Right atrium auricular region (tissue), 2 donors: Measurements from ENCODE around the gene PIP4K2A. TPM values are rescaled to one million over a fixed set of nuclear protein-coding genes. Genes with fewer than 3 reads are reported as not detected.

Source experiments
- DNase-seq: peaks from one replicate; pipeline ENCODE4 v3.0.0-alpha.2; 2019; ENCODE audit warnings: low spot score
- H3K27ac ChIP-seq, 2 donors: fragments of 200-600 bp; sonication (generic); 1 replicate in 1 of 2; 2 replicates in 1 of 2; pipeline ENCODE4 v1.5.1; 2016 to 2019
- H3K27me3 ChIP-seq, 2 donors: fragments of 200-600 bp; sonication (generic); one replicate each; pipeline versions ENCODE4 v1.5.1 to v1.6.0; 2017 to 2019
- H3K36me3 ChIP-seq: fragments of 200-600 bp; sonication (generic); one replicate; pipeline ENCODE4 v1.5.1; 2016
- H3K4me1 ChIP-seq, 2 donors: fragments of 200-600 bp; sonication (generic); one replicate each; pipeline versions ENCODE4 v1.5.1 to v1.6.0; 2017 to 2019
- H3K4me3 ChIP-seq, 2 donors: fragments of 200-600 bp; sonication (generic); 1 replicate in 1 of 2; 2 replicates in 1 of 2; pipeline ENCODE4 v1.5.1; 2017 to 2019; ENCODE audit warnings: mild to moderate bottlenecking in 1 of 2, moderate library complexity in 1 of 2
- H3K9me3 ChIP-seq, 2 donors: fragments of 200-600 bp; sonication (generic); one replicate each; pipeline ENCODE4 v1.5.1; 2019
- CTCF ChIP-seq, 2 donors: fragments of 200-600 bp; sonication (generic); IDR thresholded peaks; one replicate each; pipeline ENCODE4 v1.5.1; 2019; ENCODE audit warnings: antibody characterized with exemption in 2 of 2
- total RNA-seq, 2 donors: library from RNA; depleted of rRNA; stranded (reverse); fragments of >200 nt; gene quantifications; one replicate each; pipeline ENCODE4 v1.1.0, GENCODE V29; 2016

The PIP4K2A gene
- total RNA-seq, 2 donors from 2014 or later, result 12.1 to 18.3 TPM

GRCh38 chr10:22611425-22612115 is 102.8 kb downstream of the PIP4K2A start:
- no peak for TF ChIP-seq CTCF (IDR thresholded peaks at IDR 0.05)
- Histone ChIP-seq H3K4me3 (no peak overlapping the region), H3K9me3 (no peaks in the 10 kb centered on the region), H3K36me3 (no peaks in the 10 kb centered on the region), H3K4me1 (peaks cover 0 to 19% of the 10 kb centered on the region in 2 donors), H3K27me3 (no peaks in the 10 kb centered on the region), H3K27ac (no peak overlapping the region)
- no peak for DNase-seq

- Histone ChIP-seq H3K4me1 (peaks cover 0 to 9% of the 10 kb centered on the region in 2 donors), H3K27me3 (no peaks in the 10 kb centered on the region), H3K4me3 (no peak overlapping the region), H3K27ac (no peak overlapping the region), H3K36me3 (no peaks in the 10 kb centered on the region), H3K9me3 (no peaks in the 10 kb centered on the region)
- DNase-seq, result no peak
- TF ChIP-seq CTCF (IDR thresholded peaks at IDR 0.05), result no peak
Observed at GRCh38 chr10:22610610-22611009, 103.8 kb downstream of the PIP4K2A start.

GRCh38 chr10:22609719-22610465 is 104.5 kb downstream of the PIP4K2A start:
- DNase-seq, result no peak
- no peaks in the 10 kb centered on the region for H3K27me3 ChIP-seq
- H3K4me1 ChIP-seq, result peaks cover 0 to 4% of the 10 kb centered on the region in 2 donors
- no peaks in the 10 kb centered on the region for H3K9me3 ChIP-seq
- no peak overlapping the region for H3K4me3 ChIP-seq
- TF ChIP-seq CTCF (IDR thresholded peaks at IDR 0.05), result no peak
- H3K27ac ChIP-seq, result no peak overlapping the region
- H3K36me3 ChIP-seq, result no peaks in the 10 kb centered on the region

GRCh38 chr10:22609251-22609650 is 105.1 kb downstream of the PIP4K2A start:
- no peak overlapping the region for H3K27ac ChIP-seq
- no peaks in the 10 kb centered on the region for H3K36me3 ChIP-seq
- H3K4me1 ChIP-seq, result peaks cover 0 to 9% of the 10 kb centered on the region in 2 donors
- H3K9me3 ChIP-seq, result no peaks in the 10 kb centered on the region
- no peaks in the 10 kb centered on the region for H3K27me3 ChIP-seq
- TF ChIP-seq CTCF (IDR thresholded peaks at IDR 0.05), result no peak
- H3K4me3 ChIP-seq, result no peak overlapping the region
- DNase-seq, result no peak

GRCh38 chr10:22607261-22607660 is 107.1 kb downstream of the PIP4K2A start:
- no peaks in the 10 kb centered on the region for H3K9me3 ChIP-seq
- H3K27ac ChIP-seq, result no peak overlapping the region
- DNase-seq, result no peak
- peaks cover 3% of the 10 kb centered on the region for H3K36me3 ChIP-seq
- no peak overlapping the region for H3K4me3 ChIP-seq
- peaks cover 0 to 9% of the 10 kb centered on the region in 2 donors for H3K4me1 ChIP-seq
- H3K27me3 ChIP-seq, result no peaks in the 10 kb centered on the region
- no peak for TF ChIP-seq CTCF (IDR thresholded peaks at IDR 0.05)
